ENCODE data around the gene DNMT3A. TPM values are rescaled to one million over a fixed set of nuclear protein-coding genes. Genes with fewer than 3 reads are reported as not detected.

The DNMT3A gene
- total RNA-seq, 4 donors from 2014 or later = 5.9 to 14.1 (median 8.0) TPM

- H3K27ac ChIP-seq = no peak overlapping the region
- H3K4me1 ChIP-seq = peaks cover 8 to 9% of the 10 kb centered on the region in 2 donors
- ATAC-seq = no peak
- in situ Hi-C loops (cut with MboI; ENCODE audit: low sequenced_read_pairs in 4 of 4) (no loop called here), intact Hi-C loops (cut with DNase I; ENCODE audit: low total_unique reads) (no loop called here)
- TF ChIP-seq POLR2A (IDR thresholded peaks at IDR 0.05) = no peak
- no peak for TF ChIP-seq CTCF (IDR thresholded peaks at IDR 0.05 in 4 of 5, conservative IDR thresholded peaks at IDR 0.05 in 1 of 5)
- H3K27me3 ChIP-seq = no peaks in the 10 kb centered on the region
- peaks cover 0 to 35% of the 10 kb centered on the region in 2 donors for H3K36me3 ChIP-seq
- DNase-seq = no peak
- H3K9me3 ChIP-seq = no peaks in the 10 kb centered on the region
- no peak overlapping the region for H3K4me3 ChIP-seq
Observed at GRCh38 chr2:25249785-25250184, 91.9 kb downstream of the DNMT3A start.

GRCh38 chr2:25247792-25248512 is 93.8 kb downstream of the DNMT3A start:
- H3K4me1 ChIP-seq = peaks cover 8% of the 10 kb centered on the region in 2 donors
- no peaks in the 10 kb centered on the region for H3K27me3 ChIP-seq
- in situ Hi-C loops (cut with MboI; ENCODE audit: low sequenced_read_pairs in 4 of 4) = no loop called here
- no peak overlapping the region for H3K27ac ChIP-seq
- no peak overlapping the region for H3K4me3 ChIP-seq
- no peak for ATAC-seq
- peaks cover 0 to 51% of the 10 kb centered on the region in 2 donors for H3K36me3 ChIP-seq
- intact Hi-C loops (cut with DNase I; ENCODE audit: low total_unique reads) = no loop called here
- TF ChIP-seq POLR2A (IDR thresholded peaks at IDR 0.05) = no peak
- H3K9me3 ChIP-seq = no peaks in the 10 kb centered on the region
- DNase-seq = no peak

- in situ Hi-C loops (cut with MboI; ENCODE audit: low sequenced_read_pairs in 4 of 4) (no loop called here), intact Hi-C loops (cut with DNase I; ENCODE audit: low total_unique reads) (no loop called here)
- Histone ChIP-seq H3K4me1 (peaks cover 4 to 5% of the 10 kb centered on the region in 2 donors), H3K9me3 (no peaks in the 10 kb centered on the region), H3K27ac (no peak overlapping the region), H3K4me3 (no peak overlapping the region), H3K27me3 (no peaks in the 10 kb centered on the region), H3K36me3 (peaks cover 0 to 51% of the 10 kb centered on the region in 2 donors)
- DNase-seq = no peak
- no peak for TF ChIP-seq CTCF (IDR thresholded peaks at IDR 0.05 in 4 of 5, conservative IDR thresholded peaks at IDR 0.05 in 1 of 5)
- no peak for TF ChIP-seq POLR2A (IDR thresholded peaks at IDR 0.05)
- no peak for ATAC-seq
Observed at GRCh38 chr2:25246558-25247290, 95.0 kb downstream of the DNMT3A start.

- peaks cover 0 to 51% of the 10 kb centered on the region in 2 donors for H3K36me3 ChIP-seq
- TF ChIP-seq POLR2A (IDR thresholded peaks at IDR 0.05) (no peak), CTCF (IDR thresholded peaks at IDR 0.05 in 4 of 5, conservative IDR thresholded peaks at IDR 0.05 in 1 of 5) (no peak)
- H3K27me3 ChIP-seq = no peaks in the 10 kb centered on the region
- no peak for DNase-seq
- intact Hi-C loops (cut with DNase I; ENCODE audit: low total_unique reads) (no loop called here), in situ Hi-C loops (cut with MboI; ENCODE audit: low sequenced_read_pairs in 4 of 4) (no loop called here)
- H3K9me3 ChIP-seq = no peaks in the 10 kb centered on the region
- no peaks in the 10 kb centered on the region for H3K4me1 ChIP-seq
- no peak for ATAC-seq
- H3K27ac ChIP-seq = no peak overlapping the region
- H3K4me3 ChIP-seq = no peak overlapping the region
Observed at GRCh38 chr2:25246001-25246400, 95.7 kb downstream of the DNMT3A start.

DNA sequence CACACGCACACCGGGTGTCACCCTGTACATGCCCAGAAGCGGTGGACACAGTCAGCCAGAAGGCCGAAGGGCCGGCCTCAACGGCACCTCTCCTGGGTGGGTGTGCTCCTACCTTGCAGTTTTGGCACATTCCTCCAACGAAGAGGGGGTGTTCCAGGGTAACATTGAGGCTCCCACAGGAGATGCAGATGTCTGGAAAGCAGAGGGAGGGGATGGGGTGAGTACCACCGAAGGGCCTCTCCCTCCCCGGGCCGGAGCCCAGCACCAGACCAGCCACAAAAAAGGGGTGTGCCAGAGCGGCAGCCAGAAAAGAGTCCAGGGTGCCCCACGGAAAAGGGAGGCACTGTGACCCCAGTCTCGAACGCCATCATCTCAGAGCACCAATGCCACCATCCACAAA is 96.6 kb downstream of the DNMT3A start:
- Histone ChIP-seq H3K4me3 (no peak overlapping the region), H3K27ac (no peak overlapping the region), H3K36me3 (peaks cover 0 to 57% of the 10 kb centered on the region in 2 donors), H3K27me3 (no peaks in the 10 kb centered on the region), H3K4me1 (no peaks in the 10 kb centered on the region), H3K9me3 (no peaks in the 10 kb centered on the region)
- no peak for DNase-seq
- no peak for ATAC-seq
- TF ChIP-seq POLR2A (IDR thresholded peaks at IDR 0.05) (no peak), CTCF (IDR thresholded peaks at IDR 0.05 in 4 of 5, conservative IDR thresholded peaks at IDR 0.05 in 1 of 5) (no peak)
- intact Hi-C loops (cut with DNase I; ENCODE audit: low total_unique reads) = no loop called here
- in situ Hi-C loops (cut with MboI; ENCODE audit: low sequenced_read_pairs in 4 of 4) = no loop called here
